ENCODE results near the gene HAUS7. TPM values are rescaled to one million over a fixed set of nuclear protein-coding genes. Genes with fewer than 3 reads are reported as not detected.

HAUS7 gene
- total RNA-seq, 3 donors from 2014 or later: 14.2 to 22.5 (median 19.5) TPM

DNA sequence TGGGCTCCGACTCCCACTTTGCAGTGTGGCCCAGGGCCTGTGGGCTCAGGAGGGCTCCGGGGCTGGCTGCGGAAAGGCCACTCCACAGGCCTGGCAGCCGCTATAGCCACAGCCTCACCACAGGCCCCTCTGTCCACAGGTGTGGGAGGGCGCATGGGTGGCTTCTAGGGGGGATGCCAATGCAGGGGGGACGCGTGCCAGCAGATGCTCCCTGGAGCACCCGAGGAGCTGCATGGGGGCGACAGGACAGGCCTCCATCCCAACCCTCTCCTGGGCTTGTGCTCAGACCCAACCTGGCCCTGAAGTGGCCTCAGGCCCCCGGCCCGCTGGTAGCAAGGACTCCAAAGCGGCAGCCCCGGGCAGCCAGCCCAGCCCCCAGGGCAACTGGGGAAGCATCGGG, 32.4 kb upstream of the HAUS7 start:
- H3K9me3 ChIP-seq: no peaks in the 10 kb centered on the region
- DNase-seq: no peak
- H3K4me3 ChIP-seq: no peak overlapping the region
- no peaks in the 10 kb centered on the region for H3K36me3 ChIP-seq (ENCODE audit: low read depth)
- ATAC-seq: no peak
- no peaks in the 10 kb centered on the region for H3K4me1 ChIP-seq (ENCODE audit: low read depth)
- intact Hi-C loops (cut with DNase I, micrococcal nuclease): no loop called here
- TF ChIP-seq CTCF (IDR thresholded peaks at IDR 0.05): no peak

DNA sequence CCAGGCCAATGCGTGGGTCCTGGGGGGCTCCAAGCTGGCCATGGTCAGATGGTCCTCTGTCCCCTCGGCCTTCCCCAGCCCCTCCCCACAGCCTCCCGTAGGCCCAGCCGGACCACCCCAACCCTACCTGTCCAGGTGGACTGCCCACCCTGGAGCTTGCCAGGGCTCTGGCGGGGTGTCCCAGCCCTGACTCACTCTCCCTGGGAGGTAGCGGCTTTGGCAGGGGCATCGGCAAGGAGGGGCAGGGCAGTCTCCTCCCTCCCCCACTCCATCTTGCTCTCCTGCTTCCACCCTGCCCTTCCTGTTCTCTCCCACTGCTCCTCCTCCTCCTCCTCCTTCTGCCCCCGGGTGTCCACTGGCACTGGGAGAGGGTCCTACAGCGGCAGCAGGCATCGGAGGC, 31.8 kb upstream of the HAUS7 start:
- intact Hi-C loops (cut with DNase I, micrococcal nuclease): no loop called here
- no peak for TF ChIP-seq CTCF (IDR thresholded peaks at IDR 0.05)
- ATAC-seq (no peak), DNase-seq (no peak)
- Histone ChIP-seq H3K9me3 (no peaks in the 10 kb centered on the region), H3K4me1 (ENCODE audit: low read depth) (no peaks in the 10 kb centered on the region), H3K4me3 (no peak overlapping the region), H3K36me3 (ENCODE audit: low read depth) (no peaks in the 10 kb centered on the region)

- intact Hi-C loops (cut with DNase I, micrococcal nuclease): no loop called here
- TF ChIP-seq CTCF (IDR thresholded peaks at IDR 0.05): no peak
- ATAC-seq (no peak), DNase-seq (no peak)
- Histone ChIP-seq H3K36me3 (ENCODE audit: low read depth) (no peaks in the 10 kb centered on the region), H3K4me1 (ENCODE audit: low read depth) (no peaks in the 10 kb centered on the region), H3K9me3 (no peaks in the 10 kb centered on the region), H3K4me3 (no peak overlapping the region)
These were observed 31.2 kb upstream of the HAUS7 start for GRCh38 chrX:153501530-153501929.

- intact Hi-C loops (cut with DNase I, micrococcal nuclease): no loop called here
- H3K4me3 ChIP-seq: no peak overlapping the region
- H3K4me1 ChIP-seq (ENCODE audit: low read depth): no peaks in the 10 kb centered on the region
- DNase-seq (no peak), ATAC-seq (no peak)
- no peaks in the 10 kb centered on the region for H3K9me3 ChIP-seq
- TF ChIP-seq CTCF (IDR thresholded peaks at IDR 0.05): no peak
- no peaks in the 10 kb centered on the region for H3K36me3 ChIP-seq (ENCODE audit: low read depth)
These were observed 30.4 kb upstream of the HAUS7 start for GRCh38 chrX:153500676-153501280.

GRCh38 chrX:153499876-153500275, 29.5 kb upstream of the HAUS7 start:
- Histone ChIP-seq H3K4me3 (no peak overlapping the region), H3K4me1 (ENCODE audit: low read depth) (no peaks in the 10 kb centered on the region), H3K9me3 (no peaks in the 10 kb centered on the region), H3K36me3 (ENCODE audit: low read depth) (no peaks in the 10 kb centered on the region)
- intact Hi-C loops (cut with DNase I, micrococcal nuclease): loop anchor here in 1 of 2 donors (10.0 kb wide), 1 partner anchor 465 kb away; no protein-coding TSS in a partner anchor
- DNase-seq (no peak), ATAC-seq (no peak)
- no peak for TF ChIP-seq CTCF (IDR thresholded peaks at IDR 0.05)

- DNase-seq: no peak
- no peak for TF ChIP-seq CTCF (IDR thresholded peaks at IDR 0.05)
- ATAC-seq: no peak
- Histone ChIP-seq H3K36me3 (ENCODE audit: low read depth) (no peaks in the 10 kb centered on the region), H3K4me3 (no peak overlapping the region), H3K4me1 (ENCODE audit: low read depth) (no peaks in the 10 kb centered on the region), H3K9me3 (no peaks in the 10 kb centered on the region)
- intact Hi-C loops (cut with DNase I, micrococcal nuclease): loop anchor here in 1 of 2 donors (10.0 kb wide), 1 partner anchor 465 kb away; no protein-coding TSS in a partner anchor
These were observed 29.0 kb upstream of the HAUS7 start for GRCh38 chrX:153499341-153499740.
